AG09319 (cell line): Measurements from ENCODE around the gene MLLT10.
"Not testable (repeated sequence)": the region's sequence is repeated elsewhere in the genome, so short reads cannot be mapped to it uniquely, and the experiment has no call there.

Source experiments
- DNase-seq: peaks from one replicate; pipeline ENCODE4 v3.0.0-alpha.2; 2010; ENCODE audit warnings: low read depth; ENCODE audit errors: extremely low read depth
- CTCF ChIP-seq: IDR thresholded peaks from 2 replicates; pipeline ENCODE4 v1.5.1; 2011; ENCODE audit warnings: low read depth, mild to moderate bottlenecking, inconsistent platforms, low read length, moderate library complexity

Gene MLLT10

GRCh38 chr10:21614000-21614399 lies 80.0 kb downstream of the MLLT10 start:
- DNase-seq = no peak
- no peak for TF ChIP-seq CTCF

GRCh38 chr10:21617267-21617666 lies 83.2 kb downstream of the MLLT10 start:
- DNase-seq = no peak
- no peak for TF ChIP-seq CTCF

- no peak for DNase-seq
- TF ChIP-seq CTCF = no peak
These were observed 89.3 kb downstream of the MLLT10 start for GRCh38 chr10:21623291-21623690.

- DNase-seq = not testable (repeated sequence)
These were observed 90.4 kb downstream of the MLLT10 start for GRCh38 chr10:21624421-21624820.

GRCh38 chr10:21624951-21625350 lies 90.9 kb downstream of the MLLT10 start:
- no peak for TF ChIP-seq CTCF
- no peak for DNase-seq

- TF ChIP-seq CTCF = no peak
- DNase-seq = no peak
These were observed 91.7 kb downstream of the MLLT10 start for GRCh38 chr10:21625623-21626229.

GRCh38 chr10:21626457-21627161 lies 92.6 kb downstream of the MLLT10 start:
- TF ChIP-seq CTCF = no peak
- DNase-seq = no peak

- DNase-seq = no peak
These were observed 93.3 kb downstream of the MLLT10 start for GRCh38 chr10:21627331-21627730.

More at GRCh38 chr10:21627331-21627730, 93.3 kb downstream of the MLLT10 start:
- no peak for TF ChIP-seq CTCF
